HG03135 (cell line): ENCODE results near the gene CCBE1.

Experiments used
- ATAC-seq: cut with Tn5 transposase; IDR thresholded peaks from one replicate; pipeline ENCODE4 v1.9.1; 2021; ENCODE audit warnings: mild to moderate bottlenecking, moderate library complexity; ENCODE audit not compliant: unreplicated experiment

Gene CCBE1

DNA sequence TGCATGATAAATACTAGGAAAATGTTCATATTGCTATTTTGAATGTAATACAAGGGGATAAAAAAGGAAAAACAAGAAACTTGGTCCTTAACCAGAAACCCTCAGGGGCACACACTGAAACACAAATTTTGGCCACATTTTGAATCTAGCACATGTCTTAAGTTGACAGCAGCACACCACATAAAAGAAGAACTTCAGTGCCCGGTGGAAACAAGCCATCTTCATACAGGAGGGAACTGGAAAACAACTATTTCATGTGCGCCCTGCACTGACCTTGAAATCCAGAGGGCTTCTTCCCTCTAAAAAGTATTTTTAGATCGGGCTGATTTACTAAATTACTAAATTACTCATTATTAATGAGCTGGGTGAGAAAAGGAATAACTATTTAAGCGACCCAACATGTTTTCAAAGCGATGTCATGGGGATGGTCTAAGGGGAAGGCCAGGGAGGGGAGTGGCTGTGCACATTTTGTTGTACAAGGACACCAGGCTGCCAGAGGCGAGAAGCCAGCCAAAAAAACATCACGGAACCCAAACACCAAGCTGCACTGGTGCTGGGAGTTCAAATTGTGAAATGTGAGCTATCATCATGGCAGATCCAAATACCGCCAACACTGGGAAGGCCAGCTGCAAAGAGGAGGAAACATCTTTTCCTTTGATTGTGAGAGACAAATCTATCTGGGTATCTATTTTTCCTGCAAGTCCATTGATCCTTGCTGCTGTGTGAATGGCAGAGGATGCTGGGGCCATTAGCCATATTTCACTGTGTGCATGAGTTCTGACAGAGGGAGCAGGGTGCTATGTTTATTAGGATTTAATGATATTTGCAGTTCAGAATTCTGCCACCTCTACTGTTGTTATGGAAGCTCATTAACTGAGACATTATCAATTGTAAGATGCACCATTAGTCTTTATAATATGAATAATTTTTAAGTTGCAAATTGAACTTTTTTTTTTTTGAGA, 187.5 kb downstream of the CCBE1 start:
- no peak for ATAC-seq

DNA sequence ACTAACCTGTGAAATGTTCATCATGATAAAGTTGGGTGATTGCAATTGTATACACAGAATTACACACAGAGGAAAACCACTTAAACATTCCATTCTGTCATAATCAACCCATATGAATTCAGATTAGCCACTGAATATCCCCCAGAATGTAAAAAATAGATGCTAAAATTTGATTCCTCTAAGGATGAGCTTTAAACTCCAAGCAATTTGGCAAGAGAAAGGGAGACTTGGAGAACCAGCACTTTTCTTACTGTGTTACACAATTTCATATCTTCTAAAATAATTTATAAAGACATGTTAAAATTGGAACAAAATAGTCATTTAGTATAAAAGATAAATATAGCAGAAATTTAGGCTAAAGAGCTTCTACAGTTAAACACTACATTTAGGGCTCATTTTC, 191.9 kb downstream of the CCBE1 start:
- ATAC-seq, result no peak

DNA sequence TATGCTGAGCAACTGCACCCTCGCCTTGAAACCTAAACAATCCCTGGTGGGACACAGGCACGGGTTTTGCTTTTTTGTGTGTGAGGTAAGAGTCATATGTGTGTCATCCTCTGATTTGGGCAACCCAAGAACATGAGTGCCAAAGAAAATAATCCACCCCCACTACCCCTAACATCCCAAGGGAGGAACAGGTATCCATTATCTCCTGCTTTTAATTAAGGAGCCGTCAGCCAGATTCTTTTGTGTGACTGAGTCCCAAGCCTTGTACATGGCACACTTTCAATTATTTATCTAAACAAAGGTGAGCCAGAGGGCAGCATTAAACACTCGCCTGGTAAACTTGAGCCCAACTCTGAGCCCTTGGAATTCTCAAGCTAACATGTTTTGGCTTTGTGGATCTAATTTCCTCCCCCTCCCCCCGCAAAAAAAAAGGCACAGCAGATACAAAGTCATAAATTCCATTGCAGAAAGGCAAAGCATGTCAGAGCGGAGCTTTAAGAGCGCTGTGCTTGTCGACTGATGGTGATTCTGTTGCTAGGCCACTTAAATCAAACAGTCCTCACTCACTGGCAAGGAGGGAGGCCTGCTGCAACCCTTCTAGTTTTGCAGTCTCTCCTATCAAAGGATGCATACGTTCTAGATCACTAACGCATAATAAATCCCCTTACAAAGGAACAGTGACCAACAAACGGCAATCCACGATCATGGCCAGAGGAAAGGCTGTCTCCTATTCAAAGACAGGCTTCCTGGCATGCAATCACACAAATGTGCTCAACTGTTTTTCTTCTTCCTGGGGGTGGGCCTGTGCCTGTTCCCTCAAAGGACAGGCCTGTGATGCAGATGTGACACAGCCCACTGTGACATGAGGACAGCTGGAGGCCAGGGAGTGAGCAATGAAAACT, 194.7 kb downstream of the CCBE1 start:
- no peak for ATAC-seq

DNA sequence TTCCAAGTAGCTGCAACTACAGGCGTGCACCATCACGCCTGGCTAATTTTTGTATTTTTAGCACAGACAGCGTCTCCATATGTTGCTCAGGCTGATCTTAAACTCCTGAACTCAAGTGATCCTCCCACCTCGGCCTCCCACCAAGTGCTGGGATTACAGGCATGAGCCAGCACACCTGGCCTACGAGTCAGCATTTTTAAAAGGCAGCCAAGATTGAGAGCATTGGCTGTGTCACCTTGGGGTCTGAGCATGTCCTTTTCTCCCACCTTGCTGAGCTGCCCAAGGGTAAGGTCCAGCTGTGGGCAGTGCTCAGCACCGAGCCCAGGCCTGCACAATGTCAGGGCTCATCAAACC, 195.3 kb downstream of the CCBE1 start:
- ATAC-seq, result no peak

DNA sequence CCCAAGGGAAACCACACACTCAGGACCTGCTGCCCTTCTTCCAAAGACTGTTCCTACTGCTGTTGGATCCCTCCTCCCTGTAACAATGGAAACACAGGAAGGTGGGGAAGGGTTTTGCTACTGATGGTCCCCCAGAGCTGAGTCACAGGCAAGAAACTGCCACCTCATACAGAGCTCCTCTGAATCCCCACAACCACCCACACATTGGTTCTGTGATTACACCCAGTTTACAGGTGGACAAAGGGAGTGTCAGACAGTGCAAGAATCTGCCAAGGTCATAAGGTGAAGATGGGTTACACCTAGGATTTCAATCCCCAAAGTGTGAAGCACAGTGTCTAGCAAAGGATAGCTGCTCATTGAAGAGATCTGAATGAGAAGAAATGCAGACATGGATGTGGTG, 196.5 kb downstream of the CCBE1 start:
- ATAC-seq, result no peak

DNA sequence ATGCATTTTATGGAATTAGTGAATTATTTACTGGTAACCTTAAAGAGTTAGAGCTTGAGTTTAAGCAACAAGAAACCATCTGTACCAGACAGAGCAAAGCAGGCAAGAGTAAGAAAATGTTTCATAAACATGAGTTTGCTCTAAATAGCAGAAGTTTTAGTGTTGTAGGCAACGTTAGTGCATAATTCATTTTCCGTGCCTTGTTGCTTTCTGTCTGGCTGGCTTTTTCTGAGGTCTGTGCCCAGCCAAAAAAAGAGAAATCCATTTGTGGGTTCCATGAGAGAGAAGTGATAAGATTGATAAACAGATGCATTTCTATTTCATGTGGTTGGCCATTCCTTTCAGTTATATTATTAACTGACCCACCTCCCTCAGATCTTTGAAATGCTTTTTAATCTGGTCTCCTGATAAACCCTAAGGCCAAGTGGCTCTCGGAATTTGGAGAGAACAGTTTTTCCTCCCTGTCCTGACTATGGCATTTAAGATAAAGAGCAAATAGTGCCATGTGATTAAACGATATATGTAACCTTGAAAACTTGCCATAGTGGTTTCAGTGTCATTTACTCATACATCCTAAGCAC, 198.6 kb downstream of the CCBE1 start:
- no peak for ATAC-seq

DNA sequence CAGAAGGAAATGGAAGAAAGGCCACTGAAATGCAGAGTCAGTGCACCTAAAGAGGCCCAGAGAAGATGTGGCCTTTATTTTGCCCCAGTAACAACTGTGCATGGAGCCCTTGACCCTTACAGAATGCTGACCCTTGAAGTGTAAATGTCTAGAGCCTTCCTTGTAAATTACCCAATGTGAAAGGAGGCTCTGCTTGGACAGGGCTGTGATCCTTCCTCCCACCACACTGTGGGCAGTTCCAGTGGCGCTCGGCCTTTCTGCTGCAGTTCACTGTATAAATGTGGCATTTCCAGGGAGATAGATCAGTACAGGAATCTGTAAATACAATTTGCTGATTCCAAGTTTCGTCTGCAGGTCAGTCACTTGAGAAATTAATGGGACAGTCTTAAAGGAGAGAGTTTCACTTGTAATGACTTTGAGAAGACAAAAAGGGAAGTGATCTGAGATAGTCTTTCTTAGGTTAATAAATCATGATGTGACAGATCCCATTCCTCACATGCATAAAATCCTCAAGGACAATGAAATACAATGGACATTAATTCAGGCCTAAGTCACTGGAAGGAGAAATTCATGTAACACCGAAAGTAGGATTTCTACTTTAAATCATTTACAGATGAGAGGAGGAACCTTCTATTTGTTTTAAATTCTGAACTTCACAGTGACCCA, 204.3 kb downstream of the CCBE1 start:
- ATAC-seq, result no peak

DNA sequence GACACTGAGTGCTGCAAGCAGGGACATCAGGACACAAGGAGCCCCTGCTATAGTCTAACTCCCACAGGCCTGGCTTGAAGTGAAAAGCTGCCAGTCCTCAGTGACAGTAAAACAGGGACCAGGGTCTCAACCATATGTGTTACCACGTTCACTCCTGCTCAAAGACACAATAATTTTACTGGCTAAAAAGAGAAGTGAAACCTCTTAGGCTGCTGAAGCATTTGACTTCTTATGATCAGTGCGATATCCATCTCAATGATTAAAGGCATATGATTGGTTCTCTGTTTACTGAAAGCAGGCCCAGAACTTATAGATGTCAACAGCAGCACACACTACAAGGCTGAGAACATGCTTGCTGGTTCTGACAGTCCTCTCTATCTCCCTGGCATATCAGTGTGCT, 208.3 kb downstream of the CCBE1 start:
- ATAC-seq, result no peak

DNA sequence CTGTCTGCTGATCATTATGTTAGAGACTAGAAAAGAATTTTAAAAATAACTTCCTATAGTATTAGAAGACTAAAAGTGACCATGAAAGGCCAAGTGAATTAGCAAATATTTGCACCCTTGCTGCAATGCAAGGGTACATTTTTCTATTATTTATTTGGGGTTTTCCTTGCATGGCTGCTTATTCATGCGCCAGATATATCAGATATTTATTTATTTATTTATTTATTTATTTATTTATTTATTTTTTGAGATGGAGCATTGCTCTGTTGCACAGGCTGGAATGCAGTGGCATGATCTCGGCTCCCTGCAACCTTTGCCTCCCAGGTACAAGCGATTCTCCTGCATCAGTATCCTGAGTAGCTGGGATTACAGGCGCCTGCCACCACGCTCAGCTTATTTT, 211.8 kb downstream of the CCBE1 start:
- no peak for ATAC-seq

DNA sequence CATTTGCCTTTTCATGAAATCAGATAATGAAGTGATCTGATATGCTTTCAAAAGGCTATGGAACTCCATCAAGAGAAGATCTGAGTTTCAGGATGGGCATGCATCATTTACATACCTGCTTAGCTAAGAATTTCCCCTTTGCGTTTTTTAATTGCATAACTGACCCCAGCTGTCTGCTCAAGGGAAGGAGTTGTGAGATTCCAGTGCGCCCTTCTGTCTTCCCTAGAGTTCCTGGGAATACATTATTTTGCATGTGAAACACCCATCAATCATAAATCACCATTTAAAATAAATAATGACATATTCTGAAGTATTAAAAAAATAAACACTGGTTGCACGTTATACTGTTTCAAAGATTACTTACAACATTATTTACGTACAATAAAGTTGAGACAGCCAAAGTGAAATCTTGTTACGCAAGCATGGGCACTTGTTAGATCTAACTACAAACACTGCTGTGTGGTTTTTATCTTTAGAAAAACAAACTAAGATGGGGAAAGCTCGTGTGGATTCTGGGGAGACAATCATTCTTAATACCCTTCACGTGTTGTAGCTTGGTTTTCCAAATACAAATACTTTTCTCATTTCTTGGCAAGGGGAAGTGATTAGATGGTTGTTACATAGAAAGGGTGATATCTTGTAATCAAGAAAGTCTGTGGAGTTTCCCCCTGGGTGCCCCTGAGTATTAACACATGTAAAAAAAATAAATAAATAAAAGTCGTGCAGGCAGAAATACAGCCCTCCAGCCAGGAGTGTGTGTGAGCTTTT, 212.5 kb downstream of the CCBE1 start:
- no peak for ATAC-seq

DNA sequence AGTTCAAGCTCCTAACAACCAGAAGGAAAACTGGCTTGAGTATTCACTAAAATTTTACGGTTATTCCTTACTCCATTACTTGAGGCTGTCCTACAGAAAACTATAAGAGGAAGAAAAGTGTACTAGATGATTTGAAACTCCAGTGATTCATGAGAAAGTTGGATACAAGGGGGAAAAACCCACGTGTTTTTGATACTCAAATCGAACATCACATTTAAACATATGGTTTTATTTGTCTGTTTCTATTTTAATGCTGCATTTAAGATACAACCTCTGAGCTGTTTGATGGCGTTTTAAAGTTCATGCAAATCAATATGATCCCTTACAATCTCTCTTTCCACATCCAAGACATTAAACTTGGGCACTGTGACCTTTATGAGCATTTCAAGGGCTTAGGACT, 213.1 kb downstream of the CCBE1 start:
- ATAC-seq, result no peak

DNA sequence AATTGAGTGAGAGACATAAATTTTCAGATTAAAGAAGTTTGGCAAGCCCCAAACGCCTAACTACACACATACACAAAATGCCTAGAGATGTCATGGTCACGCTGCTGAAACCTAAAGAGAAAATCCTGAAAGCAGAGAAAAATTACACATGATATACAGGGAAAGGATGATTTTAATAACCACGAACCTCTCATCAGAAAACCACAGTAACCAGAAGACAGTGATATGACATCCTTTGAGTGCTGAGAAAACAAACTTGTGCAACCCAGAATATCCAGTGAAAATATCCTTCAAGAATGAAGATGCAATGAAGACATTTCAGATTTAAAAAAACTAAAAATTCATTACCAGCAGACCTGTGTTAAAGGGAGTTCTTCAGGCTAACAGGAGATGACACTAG, 215.8 kb downstream of the CCBE1 start:
- no peak for ATAC-seq

DNA sequence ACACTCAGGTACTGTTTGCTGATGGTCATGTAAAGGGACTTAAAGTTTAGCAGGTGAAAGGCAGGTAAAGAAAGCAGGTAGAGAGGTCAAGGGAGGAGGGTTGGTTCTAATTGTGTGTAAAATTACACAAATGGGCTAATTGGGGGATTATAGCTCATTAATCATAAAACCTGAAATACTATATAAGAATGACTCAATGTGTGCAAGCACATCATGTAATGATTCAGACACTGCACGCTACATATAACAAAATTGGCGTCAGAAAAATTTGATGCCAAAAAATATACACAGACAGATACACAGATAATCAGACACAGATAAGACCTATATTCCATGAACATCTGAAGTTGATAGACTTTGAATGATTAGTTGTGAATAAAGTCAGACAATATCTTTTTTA, 217.4 kb downstream of the CCBE1 start:
- no peak for ATAC-seq

DNA sequence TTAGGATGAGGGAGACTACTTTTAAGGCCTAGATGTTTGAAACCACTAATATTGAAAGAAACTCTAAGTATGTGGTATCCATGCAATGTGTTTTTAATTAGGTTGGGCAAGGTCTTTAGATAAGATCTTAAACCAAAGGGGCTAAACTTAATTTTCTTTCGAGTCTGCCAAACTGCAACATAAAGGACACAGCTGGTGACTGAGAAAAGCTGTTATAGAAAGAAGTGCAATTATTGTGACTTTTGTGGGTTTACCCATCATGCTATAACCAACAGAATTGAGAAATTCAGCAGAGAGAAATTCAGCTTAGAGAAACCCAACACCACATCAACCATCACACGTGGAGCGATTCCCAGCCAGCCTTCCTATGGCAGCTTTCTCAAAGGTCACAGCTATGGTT, 218.6 kb downstream of the CCBE1 start:
- no peak for ATAC-seq

DNA sequence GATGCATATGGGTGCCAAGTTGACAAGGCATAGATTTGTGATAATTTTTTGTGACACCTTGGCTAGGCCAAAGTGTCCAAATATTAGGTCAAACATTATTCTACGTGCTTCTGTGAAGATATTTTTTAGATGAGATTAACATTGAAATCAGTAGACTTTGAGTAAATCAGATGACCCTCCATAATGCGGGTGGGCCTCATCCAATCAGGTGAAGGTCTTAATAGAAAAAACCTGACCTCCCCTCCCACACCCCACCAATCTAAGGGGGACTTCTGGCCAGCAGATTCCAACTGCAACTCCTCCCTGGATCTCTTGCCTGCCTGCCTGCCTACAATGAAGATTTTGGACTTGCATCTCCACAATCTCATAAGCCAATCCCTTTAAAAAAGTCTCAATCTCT, 219.4 kb downstream of the CCBE1 start:
- no peak for ATAC-seq

DNA sequence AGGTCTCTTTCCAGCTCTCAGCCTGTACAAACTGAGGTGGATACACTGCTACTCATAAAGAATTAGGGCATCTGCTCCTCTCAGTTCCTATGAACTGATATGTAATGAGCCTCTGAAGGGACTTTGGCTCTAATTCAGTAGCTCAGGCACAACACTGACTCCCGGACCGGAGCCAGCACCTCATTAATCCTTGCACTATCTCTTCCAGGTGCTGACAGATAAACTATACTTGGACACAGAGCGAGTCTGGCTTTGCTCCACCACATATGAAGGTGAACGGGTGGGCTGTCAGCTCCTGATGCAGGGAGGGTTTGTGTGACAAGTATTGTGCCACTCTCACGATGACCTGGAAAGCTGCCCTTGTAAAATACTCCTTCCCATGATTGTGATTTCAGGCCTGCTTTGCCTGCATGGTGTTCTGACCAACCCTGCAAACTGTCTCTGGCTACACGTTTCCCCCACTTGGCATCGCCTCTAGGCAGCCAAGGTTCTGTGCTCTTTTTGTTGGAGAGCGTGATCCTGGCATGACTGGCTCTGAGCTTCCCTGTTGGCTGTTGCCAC, 226.6 kb downstream of the CCBE1 start:
- no peak for ATAC-seq

DNA sequence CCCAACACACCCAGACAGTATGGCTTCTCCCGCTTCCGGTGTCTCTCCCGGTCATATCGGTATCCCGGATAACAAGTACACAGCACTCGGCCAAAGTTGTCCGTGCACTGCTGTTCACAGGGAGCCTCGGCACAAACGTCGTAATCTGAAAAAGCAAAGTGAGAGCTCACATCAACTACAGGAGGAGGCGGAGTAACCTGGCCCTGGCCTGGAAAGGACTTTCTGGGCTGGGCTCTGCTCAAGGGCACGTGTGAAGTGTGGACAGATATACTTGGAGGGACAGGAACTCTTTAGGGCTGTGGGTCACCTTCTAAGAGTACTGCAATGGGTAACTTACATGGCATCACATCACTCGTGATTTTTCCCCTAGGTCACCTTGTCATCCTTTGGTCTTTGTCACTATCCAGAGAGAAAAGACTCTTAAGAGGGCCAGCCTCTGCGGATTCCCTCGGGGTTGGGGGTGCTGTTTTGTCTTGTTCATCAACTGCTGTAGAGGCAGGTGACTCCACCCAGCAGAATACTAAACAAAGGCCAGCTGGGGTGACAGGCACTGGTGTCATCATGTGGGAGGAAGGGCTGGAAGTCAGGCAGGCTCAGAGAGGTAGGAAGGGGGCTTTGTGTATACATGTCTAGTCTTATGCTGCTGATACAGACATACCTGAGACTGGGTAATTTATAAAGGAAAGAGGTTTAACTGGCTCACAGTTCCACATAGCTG, 227.6 kb downstream of the CCBE1 start:
- ATAC-seq, result no peak

DNA sequence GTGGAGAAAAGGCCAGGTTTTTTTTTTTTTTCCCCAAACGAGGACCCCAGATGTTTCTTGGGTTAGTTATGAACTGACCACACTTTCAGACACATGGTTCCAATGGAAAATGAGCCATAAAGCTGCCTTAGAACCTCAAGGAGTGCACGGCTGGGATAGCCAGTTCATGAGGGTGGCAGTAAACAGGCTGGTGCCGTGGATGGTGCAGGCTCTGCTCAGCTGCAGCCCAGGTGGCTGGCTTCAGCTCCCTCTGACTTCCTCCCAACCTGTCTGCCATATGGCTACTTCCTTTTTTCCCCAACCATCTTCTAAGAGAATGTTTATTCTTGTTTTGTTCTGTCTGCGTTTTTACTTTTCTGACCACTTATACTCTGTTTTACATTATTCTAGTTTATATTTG, 228.4 kb downstream of the CCBE1 start:
- ATAC-seq, result no peak

DNA sequence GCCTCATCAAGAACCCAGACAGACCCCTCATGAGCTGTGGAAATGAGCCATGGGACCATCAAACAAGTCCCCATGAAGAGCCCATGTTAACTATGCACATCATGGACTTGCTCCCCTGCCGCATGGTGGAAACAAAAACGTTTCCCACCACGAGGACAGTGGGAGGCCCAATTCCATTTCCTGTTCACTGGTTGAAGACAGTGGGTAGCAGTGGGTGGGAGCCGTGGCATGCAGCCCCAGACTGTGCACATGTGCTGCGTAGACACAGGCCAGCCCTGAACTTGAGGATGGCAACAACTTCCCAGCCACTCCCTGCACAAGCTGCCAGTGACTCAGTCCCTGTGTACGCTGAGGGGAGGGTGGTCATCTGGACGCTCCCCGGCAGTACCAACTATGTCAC, 229.7 kb downstream of the CCBE1 start:
- ATAC-seq, result no peak
